GM19397 (cell line): ENCODE measurements around the gene SLC1A2.

ENCODE experiments used
- ATAC-seq: cut with Tn5 transposase; IDR thresholded peaks from one replicate; pipeline ENCODE4 v1.9.1; 2021; ENCODE audit warnings: mild to moderate bottlenecking, moderate library complexity; ENCODE audit not compliant: unreplicated experiment

The SLC1A2 gene

DNA sequence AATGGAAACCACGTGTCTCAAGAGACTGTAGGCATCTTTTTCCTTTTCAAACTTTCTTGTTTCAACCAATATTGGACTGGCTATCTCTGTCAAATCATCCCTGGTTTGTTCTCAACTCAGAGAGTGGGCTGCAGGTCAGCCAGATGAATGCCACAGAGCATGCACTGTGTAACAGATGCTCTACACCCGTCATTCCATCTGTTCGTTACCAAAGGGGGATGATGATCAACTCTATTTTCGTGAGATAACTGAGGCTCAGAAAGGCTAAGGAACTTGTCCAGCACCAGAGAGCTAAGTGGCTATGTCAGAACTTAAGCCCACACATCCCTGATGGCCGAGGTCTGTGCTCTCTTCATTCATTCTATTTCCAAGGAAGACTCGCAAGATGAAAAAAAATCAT is 42.1 kb downstream of the SLC1A2 start:
- no peak for ATAC-seq

DNA sequence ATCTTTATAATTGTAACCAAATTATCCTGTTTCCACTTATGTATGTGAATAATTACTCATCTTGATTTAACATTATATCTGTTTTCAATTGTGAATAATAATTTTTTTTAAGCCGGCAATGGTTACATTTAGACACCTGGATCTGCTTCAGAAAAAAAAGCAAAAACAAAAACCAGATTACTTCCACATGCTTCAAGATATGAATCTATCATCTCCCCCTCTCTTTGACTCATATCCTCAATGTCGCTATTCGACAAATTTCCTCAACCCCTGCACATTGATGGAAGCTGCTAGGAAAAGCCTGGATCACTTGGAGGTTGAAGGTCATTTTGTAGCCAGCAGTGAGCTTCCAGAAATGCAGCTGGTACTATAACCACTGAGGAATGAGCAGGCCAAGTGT is 42.7 kb downstream of the SLC1A2 start:
- ATAC-seq, result no peak

DNA sequence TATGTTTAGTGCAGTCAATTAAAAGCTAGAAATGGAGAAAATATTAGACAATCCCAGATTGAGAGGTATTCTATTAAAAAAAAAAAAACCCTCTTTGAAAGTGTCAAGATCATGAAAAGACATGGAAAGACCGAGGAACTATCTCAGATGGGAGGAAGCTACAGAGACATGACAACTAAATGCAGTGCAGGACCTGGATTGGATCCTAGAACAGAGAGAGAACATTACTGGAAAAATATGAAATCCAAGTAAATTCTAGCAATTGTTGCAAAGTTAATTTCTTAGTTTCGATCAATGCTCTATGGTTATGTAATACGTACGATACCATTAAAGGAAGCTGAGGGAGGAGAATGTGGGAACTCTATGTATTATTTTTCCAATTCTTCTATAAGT is 43.2 kb downstream of the SLC1A2 start:
- ATAC-seq, result no peak

DNA sequence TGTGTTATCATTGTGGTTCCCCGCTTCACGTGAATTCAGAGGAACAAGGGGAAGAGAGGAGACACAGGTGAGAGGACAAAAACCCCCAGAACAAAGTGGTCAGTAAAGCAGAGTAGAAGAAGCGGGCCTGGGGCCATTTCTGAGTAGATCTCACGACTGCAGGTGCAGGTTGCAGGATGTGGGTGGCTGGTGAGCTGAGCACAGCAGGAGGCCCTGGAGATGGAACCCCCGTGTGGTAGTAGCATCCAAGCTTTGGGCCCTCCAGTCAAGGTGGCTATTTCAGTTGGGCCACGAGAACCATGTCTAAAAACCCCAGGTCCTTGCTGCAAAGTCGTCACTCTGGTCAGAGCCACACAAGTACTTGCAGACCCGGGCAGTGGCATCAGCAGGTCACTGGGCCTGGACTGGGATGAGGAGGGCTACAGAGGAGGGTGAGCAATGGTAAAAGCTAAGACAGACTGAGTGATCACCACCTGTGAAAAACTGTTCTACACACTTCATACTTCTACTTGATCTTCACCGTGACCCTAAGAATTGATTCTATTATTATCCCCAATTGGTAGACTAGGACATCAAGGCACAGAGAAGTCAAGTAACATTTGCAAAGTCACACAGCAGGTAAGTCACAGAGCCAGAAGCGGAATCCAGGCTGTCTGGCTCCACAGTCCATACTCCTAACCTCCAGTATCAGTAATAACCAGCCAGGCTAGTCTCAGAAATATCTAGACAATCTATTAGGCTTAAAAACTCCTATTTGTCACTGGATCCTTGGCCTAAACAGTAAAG is 43.8 kb downstream of the SLC1A2 start:
- no peak for ATAC-seq

DNA sequence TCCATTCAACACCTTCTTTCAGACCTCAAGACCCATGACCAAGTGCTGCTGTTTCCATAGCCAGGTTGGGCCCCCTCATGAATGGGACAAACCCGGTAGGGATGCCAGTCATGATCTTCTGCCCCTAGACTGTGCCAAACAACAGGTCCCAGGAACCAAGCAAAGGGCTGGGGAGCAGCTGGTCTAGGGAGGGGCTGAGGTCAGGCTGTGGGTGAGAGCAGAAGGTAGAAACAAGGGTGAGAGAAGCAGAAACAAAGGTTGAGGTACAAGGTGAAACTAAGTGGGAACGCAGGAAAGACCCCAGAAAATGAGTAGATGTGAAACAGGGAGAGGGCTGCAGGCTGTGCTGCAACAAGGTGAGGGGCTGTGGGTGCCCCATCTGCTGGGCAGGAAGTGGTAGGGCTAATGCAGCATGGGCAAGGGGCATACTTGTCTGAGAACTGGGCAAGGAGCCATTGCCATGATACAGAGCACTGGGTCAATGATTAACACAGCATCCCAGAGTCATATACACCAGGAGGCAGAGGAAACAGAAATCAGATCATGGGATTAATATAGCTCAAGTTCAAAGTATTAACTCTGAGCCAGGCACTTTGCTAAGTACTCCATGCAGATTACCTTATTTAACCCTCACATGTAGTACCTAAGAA is 45.9 kb downstream of the SLC1A2 start:
- ATAC-seq, result no peak

DNA sequence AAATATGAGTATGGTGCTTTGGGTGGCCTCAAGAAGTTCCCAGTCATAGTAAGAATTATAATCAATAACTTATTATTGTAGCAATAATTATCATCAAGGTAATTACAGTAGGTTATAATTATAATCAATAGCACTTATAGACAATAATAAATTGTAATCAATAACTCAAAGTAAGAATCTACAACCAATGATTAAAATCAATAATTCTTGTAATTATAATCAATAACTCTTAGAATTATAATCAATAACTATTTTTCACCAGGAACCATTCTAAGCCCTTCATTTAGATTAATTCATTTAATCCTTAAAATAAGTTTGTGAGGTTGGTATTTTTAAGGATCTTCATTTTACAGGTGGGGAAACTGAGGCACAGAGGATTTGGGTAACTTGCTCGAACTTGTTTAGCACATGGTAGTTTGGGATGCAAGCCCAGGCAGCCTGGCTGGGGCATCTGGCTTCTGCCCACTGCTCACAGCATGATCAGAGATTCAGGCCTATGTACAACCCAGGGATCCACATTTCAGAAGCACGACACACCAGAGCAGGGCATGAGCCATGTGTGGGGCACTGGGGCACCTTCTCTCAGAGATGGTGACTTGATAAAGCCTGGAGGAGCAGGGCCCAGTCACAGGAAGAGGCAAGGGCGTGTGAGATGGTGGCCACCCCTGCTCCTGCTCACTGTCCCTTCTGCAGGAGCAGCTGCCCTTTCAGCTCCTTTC is 46.6 kb downstream of the SLC1A2 start:
- ATAC-seq, result no peak

DNA sequence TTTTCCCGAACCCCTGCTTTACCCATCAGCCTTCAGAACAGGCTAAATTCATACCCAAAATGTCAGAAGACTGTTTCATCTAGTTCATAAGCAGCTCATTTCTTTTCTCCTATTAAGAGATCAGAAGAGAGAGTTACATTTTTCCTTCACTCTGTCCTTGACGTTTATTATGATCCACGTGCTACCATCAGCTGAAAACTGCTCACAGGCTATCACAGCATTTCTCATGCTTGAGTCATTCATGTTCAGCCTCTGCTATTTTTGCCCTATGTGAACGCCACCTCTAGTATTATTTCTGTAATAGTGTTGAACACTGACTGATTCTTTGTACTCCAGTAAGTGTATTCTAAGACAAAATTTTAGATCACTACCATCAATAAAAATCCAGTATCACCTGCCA is 51.9 kb downstream of the SLC1A2 start:
- no peak for ATAC-seq

DNA sequence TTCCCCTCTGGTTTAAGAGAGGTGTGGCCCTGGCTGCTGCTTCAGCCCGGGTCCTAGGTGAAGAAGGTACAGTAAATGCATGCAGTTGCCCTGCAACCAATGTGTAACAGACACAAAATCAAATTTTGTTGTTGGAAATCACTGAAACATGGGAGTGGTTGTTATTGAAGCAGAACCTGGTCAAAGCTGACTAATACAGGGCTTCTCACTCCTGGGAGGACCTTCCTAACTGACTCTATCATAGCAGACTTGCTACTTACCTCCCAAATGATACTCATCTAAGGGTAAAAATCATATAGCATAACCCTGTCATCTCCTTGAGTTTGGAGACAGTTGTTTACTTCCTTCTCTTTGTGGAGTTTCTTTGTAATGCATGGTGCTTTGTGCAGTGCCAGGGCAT is 52.6 kb downstream of the SLC1A2 start:
- no peak for ATAC-seq

DNA sequence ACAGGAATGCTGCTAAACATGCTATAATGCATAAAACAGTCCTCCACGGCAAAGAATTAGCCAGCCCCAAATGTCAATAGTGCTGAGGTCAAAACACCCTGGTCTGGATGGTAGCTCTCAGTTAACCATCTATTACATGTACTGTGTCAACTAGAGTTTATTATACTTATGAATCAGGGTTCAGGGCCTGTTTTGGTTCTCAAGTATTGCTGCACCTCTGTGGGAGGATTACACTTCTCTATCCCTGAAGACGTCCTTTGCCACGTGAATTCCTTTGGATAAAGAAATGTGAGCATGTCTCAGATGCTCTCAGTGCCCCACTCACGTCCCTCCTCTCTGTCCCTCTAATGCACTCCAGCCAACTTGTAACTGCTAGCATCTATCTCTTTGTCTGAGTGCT is 53.4 kb downstream of the SLC1A2 start:
- no peak for ATAC-seq

DNA sequence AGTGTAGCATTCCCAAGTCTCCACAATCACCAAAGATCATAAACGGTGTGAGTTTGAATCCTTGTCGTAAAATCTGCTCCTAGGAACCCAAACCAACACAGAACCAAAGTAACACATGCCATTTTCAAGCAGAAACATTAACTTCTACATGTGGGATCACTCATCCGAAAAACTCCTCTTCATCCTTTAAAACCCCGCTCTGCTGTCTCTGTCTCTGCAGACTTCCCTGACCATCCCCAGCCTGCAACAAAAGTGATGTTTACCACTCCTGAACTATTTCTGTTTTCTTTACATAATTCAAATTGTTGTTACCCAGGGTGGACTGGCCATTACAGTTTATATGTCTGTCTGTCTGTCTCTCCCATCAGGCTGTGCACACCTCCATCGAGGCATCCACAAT is 54.0 kb downstream of the SLC1A2 start:
- no peak for ATAC-seq

DNA sequence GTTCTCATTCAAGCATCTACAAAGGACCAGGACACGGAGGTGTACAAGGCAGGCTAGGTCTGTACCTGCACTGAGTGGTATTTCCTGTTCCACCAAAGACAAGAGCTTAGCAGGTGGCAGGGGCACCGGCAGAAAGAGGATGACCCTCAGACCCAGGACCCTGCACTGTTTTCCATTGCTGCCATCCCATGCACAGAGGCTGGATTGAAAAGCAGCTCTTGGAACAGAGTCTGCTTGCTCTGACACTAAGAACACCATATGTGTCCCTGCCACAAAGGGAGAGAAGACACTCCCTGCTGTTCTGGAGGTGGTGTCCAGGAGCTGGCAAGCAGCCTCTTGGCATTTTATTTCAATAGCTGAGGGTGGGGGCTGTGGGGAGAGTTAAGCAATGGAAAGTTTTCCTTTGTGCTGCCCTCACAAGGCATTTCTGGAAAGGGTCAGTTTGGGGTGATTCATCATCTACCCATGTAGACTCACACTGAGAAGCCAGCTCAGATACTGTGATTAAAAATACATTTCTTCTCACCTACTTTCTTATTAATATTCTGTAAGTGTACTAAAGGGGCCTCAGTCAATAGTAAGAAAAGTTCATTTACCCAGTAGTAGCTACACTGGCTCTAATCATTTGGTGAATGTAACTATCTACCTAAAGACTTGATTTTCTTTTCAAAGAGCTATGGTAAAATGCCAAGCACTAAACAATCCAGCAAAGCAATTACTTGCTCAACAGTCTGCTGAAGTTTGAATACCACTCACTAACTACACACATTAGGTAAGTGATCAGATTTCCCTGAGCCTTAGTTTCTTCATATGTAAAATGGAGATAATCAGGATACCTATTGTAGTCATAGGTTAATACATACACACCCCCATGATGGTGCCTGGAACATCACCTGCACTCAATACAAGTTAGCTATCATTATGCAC is 55.2 kb downstream of the SLC1A2 start:
- no peak for ATAC-seq

DNA sequence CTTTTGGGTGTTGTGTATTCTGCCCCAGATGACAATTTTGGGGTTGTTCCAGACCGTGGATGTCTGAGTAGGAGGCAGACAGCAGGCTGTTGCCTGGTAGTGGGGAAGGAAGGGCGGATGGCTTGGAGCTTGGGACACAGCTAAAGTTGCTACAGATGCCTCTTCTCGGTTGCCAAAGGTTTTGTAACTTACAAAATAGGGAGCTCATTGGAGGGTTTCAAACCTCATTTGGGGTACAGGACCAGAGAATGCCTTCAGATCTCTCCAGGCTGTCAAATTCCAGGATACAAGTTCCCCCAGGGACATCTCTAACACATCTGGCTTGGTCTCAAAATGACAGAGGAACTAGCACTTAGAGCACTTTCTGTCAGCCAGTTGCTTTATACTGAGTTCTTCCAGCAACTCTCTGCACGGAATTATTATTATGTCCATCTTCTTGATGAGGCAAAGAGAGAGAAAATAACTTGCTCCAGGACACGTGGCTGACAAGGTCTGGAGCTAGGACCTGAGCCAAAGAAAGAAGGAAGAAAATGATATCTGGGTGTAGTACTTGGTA is 56.0 kb downstream of the SLC1A2 start:
- ATAC-seq, result no peak

DNA sequence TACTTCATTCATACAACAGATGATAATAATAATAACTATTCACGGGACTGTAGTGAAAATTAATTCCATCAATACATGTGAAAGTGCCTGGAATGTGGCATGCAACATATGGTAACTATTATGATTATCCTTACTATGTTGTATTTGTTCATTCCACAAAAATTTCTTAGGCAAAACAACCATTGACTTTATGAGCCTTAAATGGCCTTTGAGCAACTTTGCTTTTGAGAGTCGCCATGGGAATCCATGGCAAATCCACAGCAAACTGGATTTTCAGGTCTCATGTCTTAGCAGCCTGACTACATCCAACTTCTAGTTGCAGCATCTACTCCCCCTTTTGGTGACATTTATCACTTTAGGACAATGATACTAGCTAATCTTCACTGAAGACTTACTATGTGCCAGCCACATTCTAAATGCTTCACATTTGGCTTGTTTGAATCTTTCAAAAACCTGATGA is 56.8 kb downstream of the SLC1A2 start:
- no peak for ATAC-seq

DNA sequence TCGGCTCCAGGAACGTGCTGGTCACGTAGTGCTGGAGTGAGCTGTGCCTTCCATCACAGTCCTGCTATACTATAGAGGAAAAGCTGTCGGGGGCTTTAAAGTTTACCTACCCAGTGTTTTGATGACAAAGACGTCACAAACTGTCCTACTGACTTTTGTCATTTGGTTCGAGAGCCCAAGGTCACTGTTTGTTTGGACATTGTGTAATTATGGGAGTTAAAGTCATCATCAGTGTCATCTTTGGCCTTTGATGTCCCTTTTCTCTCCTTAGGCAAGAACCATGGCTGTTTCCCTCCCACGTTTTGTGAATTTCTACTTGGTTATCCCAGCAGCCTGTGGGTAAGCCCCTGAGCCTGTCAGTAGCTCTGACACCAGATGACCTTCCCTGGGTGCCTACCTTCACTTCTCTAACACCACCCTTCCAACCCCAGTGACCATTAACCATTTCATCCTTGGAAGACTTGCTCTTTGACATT is 59.3 kb downstream of the SLC1A2 start:
- ATAC-seq, result no peak

DNA sequence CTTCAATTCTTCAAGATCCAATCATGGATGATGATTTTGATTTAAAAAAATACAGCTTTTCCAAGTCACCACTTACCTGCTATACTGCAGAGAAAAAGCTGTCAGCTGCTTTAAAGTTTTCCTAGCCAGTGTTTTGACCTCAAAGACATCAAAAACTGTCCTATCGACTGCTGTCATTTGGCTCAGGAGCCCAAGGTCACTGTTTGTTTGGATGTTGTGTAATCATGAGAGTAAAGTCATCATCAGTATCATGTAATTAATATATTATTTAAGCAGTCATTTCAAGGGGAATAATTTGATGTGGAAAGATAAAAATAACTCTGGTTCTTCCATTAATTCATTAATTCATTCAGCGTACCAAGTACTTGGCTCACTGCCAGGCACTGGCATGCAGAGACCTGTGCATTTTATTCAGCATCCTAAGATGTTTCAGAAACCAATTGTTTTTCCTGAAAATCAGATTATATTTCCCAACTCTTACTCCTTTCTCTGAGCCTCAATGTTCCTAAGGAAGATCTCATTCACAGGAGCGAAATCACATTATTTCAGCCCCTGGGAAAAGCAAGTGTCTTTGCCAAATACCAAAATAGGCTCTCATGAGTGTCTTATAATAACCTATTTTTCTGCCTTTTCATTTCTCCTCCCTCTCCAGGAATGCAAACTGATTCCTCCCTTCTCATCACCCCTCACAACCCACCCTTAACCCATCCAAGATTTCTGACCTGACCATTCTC is 59.9 kb downstream of the SLC1A2 start:
- no peak for ATAC-seq

DNA sequence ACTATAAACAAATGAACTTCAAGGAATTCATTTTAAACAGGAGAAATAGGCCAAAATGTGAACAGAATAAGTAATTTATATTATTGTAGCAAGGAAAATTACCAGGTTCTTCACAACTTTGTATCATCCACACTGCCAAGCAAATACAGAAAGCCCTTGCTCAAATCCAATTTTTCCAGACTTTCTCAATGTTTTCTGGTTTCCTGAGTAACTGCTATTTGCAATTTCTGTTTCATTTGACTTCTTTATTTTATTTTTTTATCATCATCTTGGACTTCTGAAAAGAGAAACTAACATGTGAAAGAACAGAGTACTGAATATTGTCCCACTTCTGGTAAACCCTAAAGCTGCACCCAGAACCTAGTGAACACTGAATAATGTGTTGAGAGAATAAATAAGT is 61.0 kb downstream of the SLC1A2 start:
- no peak for ATAC-seq

DNA sequence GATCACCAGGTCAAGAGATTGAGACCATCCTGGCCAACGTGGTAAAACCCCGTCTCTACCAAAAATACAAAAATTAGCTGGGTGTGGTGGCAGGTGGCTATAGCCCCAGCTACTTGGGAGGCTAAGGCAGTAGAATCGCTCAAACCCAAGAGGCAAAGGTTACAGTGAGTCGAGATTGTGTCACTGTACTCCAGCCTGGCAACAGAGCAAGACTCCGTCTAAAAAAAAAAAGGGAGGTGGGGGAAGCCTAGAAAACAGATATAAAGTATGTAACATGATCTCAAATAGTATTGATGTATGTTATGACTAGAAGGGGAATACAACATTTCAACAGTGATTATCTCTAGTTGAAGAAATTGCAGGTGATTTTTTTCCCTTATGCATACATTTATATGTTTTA is 61.4 kb downstream of the SLC1A2 start:
- no peak for ATAC-seq

DNA sequence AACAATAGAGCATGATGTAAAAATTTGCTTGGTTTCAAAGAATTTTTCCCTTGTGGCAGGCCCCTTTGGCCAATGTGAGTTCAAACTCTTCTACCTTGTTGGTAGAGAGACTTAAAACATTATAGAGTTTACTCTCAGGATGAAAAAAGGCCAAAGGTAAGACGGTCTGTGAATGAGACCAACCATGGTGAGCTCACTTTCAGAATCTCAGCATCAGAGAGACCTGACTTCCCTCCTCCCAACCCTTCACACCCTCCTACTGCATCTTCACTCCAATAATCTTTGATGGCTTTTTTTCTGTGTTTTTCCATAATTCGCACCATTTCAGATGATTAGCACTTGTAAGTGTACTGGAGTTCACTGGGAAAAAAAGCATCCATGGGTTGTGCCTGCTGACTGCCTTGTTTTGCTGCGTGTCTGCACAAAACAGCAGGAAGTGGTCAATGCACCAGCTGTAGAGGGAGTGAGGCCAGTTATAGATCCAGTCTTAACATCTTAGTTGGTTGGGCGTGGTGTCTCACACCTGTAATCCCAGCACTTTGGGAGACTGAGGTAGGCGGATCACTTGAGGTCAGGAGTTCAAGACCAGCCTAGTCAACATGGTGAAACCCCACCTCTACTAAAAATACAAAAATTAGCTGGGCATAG is 64.1 kb downstream of the SLC1A2 start:
- no peak for ATAC-seq

DNA sequence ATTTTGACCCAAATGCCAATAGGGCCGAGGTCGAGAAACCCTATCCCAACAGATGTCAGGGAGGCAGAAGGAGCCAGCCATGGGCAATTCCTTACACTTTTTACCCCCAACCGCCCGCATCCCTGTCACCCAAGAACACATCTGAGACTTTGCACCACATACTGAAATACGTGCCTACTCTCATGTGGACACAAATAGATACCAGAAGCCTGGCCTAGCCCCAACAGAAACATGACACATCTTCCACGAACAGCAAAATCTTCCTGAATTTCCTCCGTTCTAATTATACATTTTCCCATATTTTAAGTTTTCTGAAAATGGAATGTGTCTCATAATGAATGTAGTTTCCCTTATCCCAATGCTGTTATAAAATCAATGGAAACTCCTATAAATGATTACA is 64.7 kb downstream of the SLC1A2 start:
- ATAC-seq, result no peak
